Cerebellar nuclear complex (tissue), 1 donor: Measurements from ENCODE around the gene CSNK2B.

Experiments used
- DNase-seq, 2 experiments: peaks; one replicate each; lab custom pipeline; 2025; lab: John Stamatoyannopoulos, UW

Gene CSNK2B

GRCh38 chr6:31711233-31711632, 45.4 kb downstream of the CSNK2B start:
- DNase-seq = no peak

- DNase-seq = no peak
Observed at GRCh38 chr6:31712296-31712695, 46.4 kb downstream of the CSNK2B start.

- no peak for DNase-seq
Observed at GRCh38 chr6:31713465-31713864, 47.6 kb downstream of the CSNK2B start.

- DNase-seq = no peak
Observed at GRCh38 chr6:31713991-31714684, 48.3 kb downstream of the CSNK2B start.

GRCh38 chr6:31715022-31715958, 49.4 kb downstream of the CSNK2B start, which contains the start of gene LY6G6D:
Gene LY6G6D, plus strand, starts transcription at chr6:31715348. Its CDS starts 8 bp downstream, at chr6:31715356.
- DNase-seq = no peak

GRCh38 chr6:31717499-31718222, 51.8 kb downstream of the CSNK2B start:
- no peak for DNase-seq

- DNase-seq = no peak
Observed at GRCh38 chr6:31718265-31718664, 52.4 kb downstream of the CSNK2B start.

- no peak for DNase-seq
Observed at GRCh38 chr6:31719001-31719400, 53.1 kb downstream of the CSNK2B start.
